Osteocyte (in vitro differentiated cells): ENCODE measurements around the gene CDKN1C. TPM values are rescaled to one million over a fixed set of nuclear protein-coding genes. Genes with fewer than 3 reads are reported as not detected.
A peak's percentile ranks its signal among the peaks of the same experiment; 100 is the strongest.

Experiments used
- DNase-seq: peaks from one replicate; pipeline ENCODE4 v3.0.0; 2021; ENCODE audit warnings: mixed read lengths; ENCODE audit not compliant: unreplicated experiment; ENCODE audit errors: extremely low spot score
- H3K27ac Mint-ChIP-seq: one replicate; pipeline ENCODE4 v1.8.0; 2021; ENCODE audit warnings: mild to moderate bottlenecking, mixed read lengths; ENCODE audit not compliant: unreplicated experiment
- H3K27me3 Mint-ChIP-seq: one replicate; pipeline ENCODE4 v1.8.0; 2021; ENCODE audit warnings: mixed read lengths; ENCODE audit not compliant: unreplicated experiment
- H3K36me3 Mint-ChIP-seq: one replicate; pipeline ENCODE4 v1.8.0; 2021; ENCODE audit warnings: mixed read lengths; ENCODE audit not compliant: unreplicated experiment
- H3K4me1 Mint-ChIP-seq: one replicate; pipeline ENCODE4 v1.8.0; 2021; ENCODE audit warnings: mixed read lengths; ENCODE audit not compliant: unreplicated experiment
- H3K4me3 Mint-ChIP-seq: one replicate; pipeline ENCODE4 v1.8.0; 2021; ENCODE audit warnings: mild to moderate bottlenecking, moderate library complexity, mixed read lengths; ENCODE audit not compliant: unreplicated experiment
- H3K9me3 Mint-ChIP-seq: one replicate; pipeline ENCODE4 v1.8.0; 2021; ENCODE audit warnings: mixed read lengths; ENCODE audit not compliant: unreplicated experiment
- long read RNA-seq: library from polyadenylated mRNA; unstranded; transcript quantifications from one replicate; pipeline ENCODE4 v2.0.0, GENCODE V29; 2021
- total RNA-seq: library from RNA; stranded (reverse); gene quantifications from 2 replicates; pipeline ENCODE4 v1.2.1, GENCODE V29; 2021
- TF ChIP-seq, protein P1 (sequence below): fragments of 200-600 bp; sonication (generic); IDR thresholded peaks from 2 replicates; pipeline ENCODE4 v1.5.0; 2021; ENCODE audit warnings: antibody characterized with exemption, mild to moderate bottlenecking, moderate library complexity

The CDKN1C gene
- total RNA-seq, result 18.1 and 19.2 TPM in 2 replicates
- long read RNA-seq, partial matches to known transcripts, result 0 of 1 reads
- long read RNA-seq, other reads (novel, unspliced or antisense), result 1 of 1 reads

DNA sequence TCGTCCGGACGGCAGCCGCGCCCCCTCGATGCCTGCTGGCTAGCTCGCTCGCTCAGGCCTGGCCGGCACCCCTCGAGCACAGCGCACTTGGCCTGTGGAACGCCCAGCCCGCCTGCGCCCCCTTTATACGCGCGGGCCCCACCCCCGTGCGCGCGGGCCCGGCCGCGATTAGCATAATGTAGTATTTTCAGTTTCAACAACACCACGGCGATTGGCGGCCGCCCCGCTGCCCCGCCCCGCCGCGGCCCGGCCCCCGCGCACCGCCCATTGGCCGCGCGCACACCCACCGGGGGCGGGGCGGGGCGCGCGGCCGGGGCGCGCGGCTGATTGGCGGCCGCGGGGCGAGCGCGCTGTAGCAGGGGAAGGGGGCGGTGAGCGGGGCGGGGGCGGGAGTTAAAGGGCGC lies at the start of gene CDKN1C:
TSS of gene CDKN1C (minus strand) at position 98 of the 404 bp plus-strand sequence. CDS start 319 bp downstream, outside the sequence.
- Mint-ChIP-seq H3K27me3 (no peaks in the 10 kb centered on the region), H3K36me3 (no peaks in the 10 kb centered on the region), H3K4me3 (peak within 1 kb of the TSS; percentile 81), H3K4me1 (peaks cover 19% of the 10 kb centered on the region), H3K27ac (peak within 1 kb of the TSS; percentile 57), H3K9me3 (no peaks in the 10 kb centered on the region)
- TF ChIP-seq, protein P1, sequence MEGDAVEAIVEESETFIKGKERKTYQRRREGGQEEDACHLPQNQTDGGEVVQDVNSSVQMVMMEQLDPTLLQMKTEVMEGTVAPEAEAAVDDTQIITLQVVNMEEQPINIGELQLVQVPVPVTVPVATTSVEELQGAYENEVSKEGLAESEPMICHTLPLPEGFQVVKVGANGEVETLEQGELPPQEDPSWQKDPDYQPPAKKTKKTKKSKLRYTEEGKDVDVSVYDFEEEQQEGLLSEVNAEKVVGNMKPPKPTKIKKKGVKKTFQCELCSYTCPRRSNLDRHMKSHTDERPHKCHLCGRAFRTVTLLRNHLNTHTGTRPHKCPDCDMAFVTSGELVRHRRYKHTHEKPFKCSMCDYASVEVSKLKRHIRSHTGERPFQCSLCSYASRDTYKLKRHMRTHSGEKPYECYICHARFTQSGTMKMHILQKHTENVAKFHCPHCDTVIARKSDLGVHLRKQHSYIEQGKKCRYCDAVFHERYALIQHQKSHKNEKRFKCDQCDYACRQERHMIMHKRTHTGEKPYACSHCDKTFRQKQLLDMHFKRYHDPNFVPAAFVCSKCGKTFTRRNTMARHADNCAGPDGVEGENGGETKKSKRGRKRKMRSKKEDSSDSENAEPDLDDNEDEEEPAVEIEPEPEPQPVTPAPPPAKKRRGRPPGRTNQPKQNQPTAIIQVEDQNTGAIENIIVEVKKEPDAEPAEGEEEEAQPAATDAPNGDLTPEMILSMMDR, result no peak
- peak; percentile 93 for DNase-seq

GRCh38 chr11:2934611-2935239 lies 49.1 kb upstream of the CDKN1C start:
- TF ChIP-seq, protein P1, result no peak
- Mint-ChIP-seq H3K27me3 (no peaks in the 10 kb centered on the region), H3K4me1 (peaks cover 34% of the 10 kb centered on the region), H3K9me3 (peaks cover 7% of the 10 kb centered on the region), H3K27ac (no peak overlapping the region), H3K36me3 (peaks cover 10% of the 10 kb centered on the region), H3K4me3 (no peak overlapping the region)
- DNase-seq, result no peak

DNA sequence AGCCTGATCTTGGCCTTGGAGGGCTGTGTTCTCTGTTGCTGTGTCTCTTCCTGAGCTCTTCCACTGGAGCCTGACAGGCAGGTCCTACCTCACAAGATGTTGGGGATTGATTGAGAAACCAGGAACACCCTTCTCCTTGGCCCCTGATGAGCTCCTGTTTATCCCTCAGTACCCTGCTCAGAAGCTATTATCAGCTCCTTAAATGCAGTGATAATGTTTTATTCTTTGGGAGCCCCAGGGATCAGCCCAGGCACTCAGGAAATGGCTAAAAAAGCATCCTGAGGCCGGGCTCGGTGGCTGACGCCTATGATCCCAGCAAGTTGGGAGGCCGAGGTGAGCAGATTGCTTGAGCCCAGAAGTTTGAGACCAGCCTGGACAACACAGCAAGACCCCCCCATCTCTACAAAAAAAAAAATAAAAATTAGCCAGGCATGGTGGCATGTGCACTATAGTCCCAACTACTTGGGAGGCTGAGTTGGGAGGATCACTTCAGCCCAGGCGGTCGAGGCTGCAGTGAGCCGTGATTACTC lies 48.5 kb upstream of the CDKN1C start:
- no peak for DNase-seq

DNA sequence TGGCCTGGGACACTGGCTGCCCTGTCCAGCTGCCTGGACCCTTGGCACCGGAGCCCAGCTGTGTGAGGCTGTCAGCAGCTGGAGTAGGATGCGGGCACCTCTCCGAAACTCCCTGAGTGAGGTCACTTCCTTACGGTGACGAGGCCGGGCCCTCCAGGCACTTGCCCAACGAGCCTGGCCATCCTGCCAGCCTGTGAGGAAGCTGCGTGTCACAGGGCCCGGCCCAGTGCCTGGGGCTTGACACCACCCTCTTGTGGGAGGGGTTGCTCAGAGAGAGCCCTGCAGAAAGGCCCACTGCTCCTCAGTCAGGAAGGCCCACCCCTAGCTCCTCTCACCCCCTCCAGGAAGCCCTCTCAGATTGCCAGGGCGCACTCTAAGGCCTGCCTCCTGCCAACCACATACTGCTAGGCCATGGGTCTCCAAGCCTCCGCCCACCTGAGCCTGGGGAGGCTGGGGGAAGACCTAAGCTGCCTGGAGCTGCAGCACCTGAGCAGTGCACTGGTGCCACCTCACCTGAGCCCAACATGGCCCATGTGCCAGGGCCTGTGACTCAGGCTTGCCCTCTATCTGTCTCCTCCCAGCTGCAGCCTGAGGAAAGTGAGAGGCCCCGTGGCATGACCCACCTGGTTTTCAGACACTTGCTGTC lies 47.9 kb upstream of the CDKN1C start:
- Mint-ChIP-seq H3K36me3 (peaks cover 3% of the 10 kb centered on the region), H3K4me1 (peaks cover 34% of the 10 kb centered on the region), H3K27me3 (no peaks in the 10 kb centered on the region), H3K4me3 (no peak overlapping the region), H3K9me3 (peaks cover 4% of the 10 kb centered on the region), H3K27ac (peak overlapping the region; percentile 84)
- DNase-seq, result no peak
- TF ChIP-seq, protein P1, result no peak

More for the DNA sequence above, 48.5 kb upstream of the CDKN1C start:
- peaks cover 34% of the 10 kb centered on the region for H3K4me1 Mint-ChIP-seq
- peaks cover 8% of the 10 kb centered on the region for H3K36me3 Mint-ChIP-seq
- peaks cover 7% of the 10 kb centered on the region for H3K9me3 Mint-ChIP-seq
- TF ChIP-seq, protein P1, result no peak
- no peaks in the 10 kb centered on the region for H3K27me3 Mint-ChIP-seq
- H3K27ac Mint-ChIP-seq, result peak overlapping the region; percentile 84
- H3K4me3 Mint-ChIP-seq, result no peak overlapping the region

GRCh38 chr11:2932850-2933251 lies 47.3 kb upstream of the CDKN1C start:
- TF ChIP-seq, protein P1, result no peak
- H3K4me3 Mint-ChIP-seq, result no peak overlapping the region
- H3K27me3 Mint-ChIP-seq, result no peaks in the 10 kb centered on the region
- no peak for DNase-seq
- peaks cover 3% of the 10 kb centered on the region for H3K36me3 Mint-ChIP-seq
- peak overlapping the region; percentile 84 for H3K27ac Mint-ChIP-seq
- H3K4me1 Mint-ChIP-seq, result peaks cover 39% of the 10 kb centered on the region
- H3K9me3 Mint-ChIP-seq, result peaks cover 4% of the 10 kb centered on the region
